Measurements from ENCODE around the gene XIRP2. TPM values are rescaled to one million over a fixed set of nuclear protein-coding genes. Genes with fewer than 3 reads are reported as not detected.
"Not testable (repeated sequence)": the region's sequence is repeated elsewhere in the genome, so short reads cannot be mapped to it uniquely, and the experiment has no call there.

The XIRP2 gene
- total RNA-seq, 1 donor from 2014 or later, result not detected

GRCh38 chr2:167265722-167266121 is 377.4 kb downstream of the XIRP2 start:
- H3K9me3 Mint-ChIP-seq (ENCODE audit: unreplicated experiment), result peaks cover 11% of the 10 kb centered on the region

GRCh38 chr2:167268245-167268644 is 380.0 kb downstream of the XIRP2 start:
- H3K36me3 Mint-ChIP-seq (ENCODE audit: unreplicated experiment), result peaks cover 23% of the 10 kb centered on the region
- not testable (repeated sequence) for H3K4me1 Mint-ChIP-seq (ENCODE audit: low read depth, unreplicated experiment); H3K4me3 Mint-ChIP-seq (ENCODE audit: unreplicated experiment); H3K27me3 Mint-ChIP-seq (ENCODE audit: unreplicated experiment); H3K27ac Mint-ChIP-seq (ENCODE audit: unreplicated experiment); DNase-seq
- peaks cover 11% of the 10 kb centered on the region for H3K9me3 Mint-ChIP-seq (ENCODE audit: unreplicated experiment)

More at GRCh38 chr2:167265722-167266121, 377.4 kb downstream of the XIRP2 start:
- Mint-ChIP-seq H3K36me3 (ENCODE audit: unreplicated experiment) (peaks cover 23% of the 10 kb centered on the region), H3K4me3 (ENCODE audit: unreplicated experiment) (no peak overlapping the region), H3K27me3 (ENCODE audit: unreplicated experiment) (peaks cover 1% of the 10 kb centered on the region), H3K4me1 (ENCODE audit: low read depth, unreplicated experiment) (no peaks in the 10 kb centered on the region), H3K27ac (ENCODE audit: unreplicated experiment) (no peak overlapping the region)
- no peak for DNase-seq
- TF ChIP-seq CTCF (IDR thresholded peaks at IDR 0.05; ENCODE audit: partially characterized antibody, unreplicated experiment), result no peak

- no peaks in the 10 kb centered on the region for H3K4me1 Mint-ChIP-seq (ENCODE audit: low read depth, unreplicated experiment)
- H3K9me3 Mint-ChIP-seq (ENCODE audit: unreplicated experiment), result peaks cover 11% of the 10 kb centered on the region
- no peak overlapping the region for H3K4me3 Mint-ChIP-seq (ENCODE audit: unreplicated experiment)
- H3K36me3 Mint-ChIP-seq (ENCODE audit: unreplicated experiment), result peaks cover 23% of the 10 kb centered on the region
- TF ChIP-seq CTCF (IDR thresholded peaks at IDR 0.05; ENCODE audit: partially characterized antibody, unreplicated experiment), result no peak
- no peak overlapping the region for H3K27ac Mint-ChIP-seq (ENCODE audit: unreplicated experiment)
- no peak for DNase-seq
- H3K27me3 Mint-ChIP-seq (ENCODE audit: unreplicated experiment), result peaks cover 1% of the 10 kb centered on the region
These were observed 383.7 kb downstream of the XIRP2 start for GRCh38 chr2:167271932-167272331.

- Mint-ChIP-seq H3K27ac (ENCODE audit: unreplicated experiment) (no peak overlapping the region), H3K4me1 (ENCODE audit: low read depth, unreplicated experiment) (no peaks in the 10 kb centered on the region), H3K36me3 (ENCODE audit: unreplicated experiment) (no peaks in the 10 kb centered on the region), H3K9me3 (ENCODE audit: unreplicated experiment) (no peaks in the 10 kb centered on the region), H3K4me3 (ENCODE audit: unreplicated experiment) (no peak overlapping the region), H3K27me3 (ENCODE audit: unreplicated experiment) (no peaks in the 10 kb centered on the region)
- no peak for DNase-seq
- TF ChIP-seq CTCF (IDR thresholded peaks at IDR 0.05; ENCODE audit: partially characterized antibody, unreplicated experiment), result no peak
These were observed 386.8 kb downstream of the XIRP2 start for GRCh38 chr2:167275046-167275445.

GRCh38 chr2:167279810-167280209 is 391.5 kb downstream of the XIRP2 start:
- Mint-ChIP-seq H3K9me3 (ENCODE audit: unreplicated experiment) (no peaks in the 10 kb centered on the region), H3K36me3 (ENCODE audit: unreplicated experiment) (no peaks in the 10 kb centered on the region), H3K27ac (ENCODE audit: unreplicated experiment) (no peak overlapping the region), H3K27me3 (ENCODE audit: unreplicated experiment) (no peaks in the 10 kb centered on the region), H3K4me1 (ENCODE audit: low read depth, unreplicated experiment) (no peaks in the 10 kb centered on the region), H3K4me3 (ENCODE audit: unreplicated experiment) (no peak overlapping the region)
- DNase-seq, result no peak
- no peak for TF ChIP-seq CTCF (IDR thresholded peaks at IDR 0.05; ENCODE audit: partially characterized antibody, unreplicated experiment)

- no peaks in the 10 kb centered on the region for H3K27me3 Mint-ChIP-seq (ENCODE audit: unreplicated experiment)
- no peaks in the 10 kb centered on the region for H3K4me1 Mint-ChIP-seq (ENCODE audit: low read depth, unreplicated experiment)
- no peaks in the 10 kb centered on the region for H3K9me3 Mint-ChIP-seq (ENCODE audit: unreplicated experiment)
- no peaks in the 10 kb centered on the region for H3K36me3 Mint-ChIP-seq (ENCODE audit: unreplicated experiment)
- no peak overlapping the region for H3K27ac Mint-ChIP-seq (ENCODE audit: unreplicated experiment)
- H3K4me3 Mint-ChIP-seq (ENCODE audit: unreplicated experiment), result no peak overlapping the region
- no peak for TF ChIP-seq CTCF (IDR thresholded peaks at IDR 0.05; ENCODE audit: partially characterized antibody, unreplicated experiment)
- no peak for DNase-seq
These were observed 398.9 kb downstream of the XIRP2 start for GRCh38 chr2:167287212-167287611.
